Stimulated activated CD8-positive, alpha-beta memory T cell treated with anti-CD3 and anti-CD28 coated beads, Interleukin-15, amount 100 ng/mL, for 48 hours (primary cell): ENCODE measurements around the gene CCND2.
A peak's percentile ranks its signal among the peaks of the same experiment; 100 is the strongest.
"Not testable (repeated sequence)": the region's sequence is repeated elsewhere in the genome, so short reads cannot be mapped to it uniquely, and the experiment has no call there.

Source experiments
- DNase-seq, 2 donors: peaks; one replicate each; pipeline ENCODE4 v3.0.0-alpha.2; 2020; ENCODE audit warnings: low read depth in 2 of 2

The CCND2 gene

GRCh38 chr12:4273652-4274395, at the start of gene CCND2:
Gene CCND2 (plus strand): TSS chr12:4273762. CDS start chr12:4274041, 279 bp downstream.
- DNase-seq, result peak; percentile 76 to 79

DNA sequence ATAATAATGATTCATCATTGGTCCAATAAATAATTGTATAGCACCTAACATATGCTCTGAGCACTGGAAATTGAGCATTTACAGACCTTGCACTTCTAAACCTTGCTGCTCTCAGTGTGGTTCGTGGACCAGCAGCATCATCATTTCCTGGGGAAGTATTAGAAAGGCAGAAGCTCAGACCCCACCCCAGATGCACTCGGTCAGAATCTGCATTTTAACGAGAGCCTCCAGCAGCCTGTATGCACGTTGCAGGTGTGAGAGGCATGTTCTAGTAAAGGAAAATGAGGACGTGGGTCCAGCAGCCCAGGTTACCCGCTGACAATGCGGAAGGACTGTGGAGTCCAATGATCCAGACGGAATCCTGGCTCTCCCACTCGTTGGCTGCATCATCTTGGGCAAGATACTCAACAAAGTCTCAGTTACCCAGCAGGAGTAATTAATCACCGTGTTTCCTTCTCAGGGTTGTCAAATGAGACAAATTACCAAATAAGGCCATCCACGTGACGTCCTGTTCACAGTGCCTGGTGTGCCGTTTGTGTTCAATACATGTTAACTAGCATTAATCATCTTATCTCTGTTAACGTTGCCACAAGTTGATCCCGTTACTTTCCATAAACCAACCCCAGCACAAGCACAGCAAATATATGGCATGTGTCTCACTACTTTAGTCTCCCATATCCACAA, 49.2 kb upstream of the CCND2 start:
- DNase-seq, result no peak

GRCh38 chr12:4225571-4225970, 48.0 kb upstream of the CCND2 start:
- no peak for DNase-seq

DNA sequence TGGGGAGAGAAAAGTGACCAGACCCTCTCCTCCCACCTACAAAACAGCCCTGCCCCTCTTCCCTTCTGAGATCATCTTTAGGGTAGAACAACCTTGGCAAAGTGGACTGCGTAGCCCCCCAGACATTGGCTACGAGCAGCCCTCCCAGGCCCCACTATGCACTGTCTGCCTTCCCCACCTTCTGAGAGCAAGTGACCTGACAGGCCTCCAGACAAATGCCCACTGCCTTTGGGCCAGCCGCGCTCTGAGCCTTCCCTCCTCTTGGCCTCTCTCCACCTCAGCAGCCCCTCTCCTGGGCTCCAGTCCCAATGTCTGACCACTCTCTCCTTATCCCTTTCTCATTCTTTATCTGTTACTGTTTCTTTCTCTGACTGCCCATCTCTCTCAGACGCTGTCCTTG, 46.5 kb upstream of the CCND2 start:
- no peak for DNase-seq

- no peak for DNase-seq
These were observed 45.4 kb upstream of the CCND2 start for GRCh38 chr12:4228122-4228580.

DNA sequence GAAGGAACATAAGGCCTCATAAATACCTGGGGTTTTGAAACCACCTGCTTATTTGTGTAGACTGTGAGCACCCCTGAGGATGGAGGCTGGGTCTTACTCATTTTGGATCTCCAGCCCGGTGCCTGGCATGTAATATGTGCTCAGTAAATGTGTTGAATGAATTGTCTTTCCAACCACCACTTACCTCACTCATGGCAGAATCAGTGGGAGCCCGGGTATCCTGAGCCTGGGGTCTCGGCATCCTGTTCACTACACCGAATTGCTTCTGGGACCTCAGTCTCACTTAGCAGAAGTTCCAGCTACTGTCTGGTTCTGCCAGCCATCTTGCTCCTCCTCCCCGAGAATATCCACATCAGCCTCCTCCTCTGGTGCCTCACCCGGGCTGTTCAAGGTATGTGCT, 43.0 kb upstream of the CCND2 start:
- DNase-seq, result no peak

GRCh38 chr12:4238577-4238976, 35.0 kb upstream of the CCND2 start:
- no peak for DNase-seq

GRCh38 chr12:4239746-4240145, 33.8 kb upstream of the CCND2 start:
- DNase-seq, result no peak

DNA sequence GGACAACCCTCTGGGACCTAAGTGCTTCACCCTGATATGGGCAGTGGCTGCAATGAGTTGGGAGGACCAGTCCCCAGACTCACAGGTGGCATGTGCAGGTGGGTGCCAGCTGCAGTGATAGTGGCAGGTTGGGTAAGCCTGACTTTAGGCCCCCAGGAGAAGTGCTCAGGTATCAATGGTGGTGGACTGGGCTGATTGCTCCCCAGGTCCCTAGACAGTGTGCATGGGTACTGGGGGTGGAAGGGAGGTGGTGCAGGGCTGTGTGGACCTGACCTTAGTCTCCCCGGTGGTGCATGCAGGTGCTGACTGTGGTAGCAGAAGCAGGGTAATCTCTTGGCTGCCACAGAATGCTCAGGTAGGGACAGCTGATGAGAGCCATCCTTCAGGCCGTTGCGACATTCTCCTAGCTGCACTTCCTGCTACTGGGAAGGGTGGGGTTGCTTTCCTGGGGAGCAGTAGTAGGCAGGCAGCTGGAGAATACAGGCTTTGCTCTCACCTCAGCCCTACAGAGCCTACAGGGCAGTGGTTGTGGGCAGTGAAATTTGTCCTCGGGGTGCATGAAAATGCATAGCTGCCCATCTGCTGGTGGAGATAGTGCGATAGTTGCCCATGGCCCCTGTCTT, 33.3 kb upstream of the CCND2 start:
- DNase-seq, result no peak

DNA sequence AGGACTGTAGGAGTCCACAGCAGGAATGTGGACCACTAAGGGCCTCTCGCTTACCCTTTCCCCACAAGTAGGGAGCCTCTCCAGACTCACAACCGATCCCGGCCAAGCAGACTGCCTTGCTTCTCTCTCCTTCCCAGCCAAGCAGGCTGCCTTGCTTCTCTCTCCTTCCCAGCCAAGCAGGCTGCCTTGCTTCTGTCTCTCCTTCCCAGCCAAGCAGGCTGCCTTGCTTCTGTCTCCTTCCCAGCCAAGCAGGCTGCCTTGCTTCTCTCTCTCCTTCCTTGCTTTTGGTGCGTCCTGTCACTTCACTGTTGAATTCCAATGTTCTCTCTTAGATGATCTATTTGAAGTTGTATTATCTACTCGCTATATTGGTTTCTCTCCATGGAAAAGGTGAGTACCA, 32.6 kb upstream of the CCND2 start:
- DNase-seq, result no peak

DNA sequence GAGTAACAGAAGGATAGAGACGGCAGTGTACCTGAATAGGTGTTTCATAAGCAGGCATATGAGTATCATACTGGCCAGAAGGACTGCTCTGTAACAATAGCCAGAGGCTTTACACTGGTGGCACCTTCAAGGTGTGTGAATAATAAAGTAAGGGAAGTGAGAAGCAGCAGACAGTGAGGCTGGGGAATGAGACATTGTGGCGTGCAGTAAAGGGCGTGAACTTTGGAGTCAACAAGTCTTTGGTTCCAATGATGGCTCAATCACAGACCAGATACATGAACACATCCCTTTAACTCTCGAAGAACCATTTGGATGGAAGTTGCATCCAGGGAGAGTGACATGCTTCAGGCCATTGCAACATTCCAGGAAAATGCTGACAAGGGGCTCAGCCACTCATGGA, 32.0 kb upstream of the CCND2 start:
- no peak for DNase-seq

DNA sequence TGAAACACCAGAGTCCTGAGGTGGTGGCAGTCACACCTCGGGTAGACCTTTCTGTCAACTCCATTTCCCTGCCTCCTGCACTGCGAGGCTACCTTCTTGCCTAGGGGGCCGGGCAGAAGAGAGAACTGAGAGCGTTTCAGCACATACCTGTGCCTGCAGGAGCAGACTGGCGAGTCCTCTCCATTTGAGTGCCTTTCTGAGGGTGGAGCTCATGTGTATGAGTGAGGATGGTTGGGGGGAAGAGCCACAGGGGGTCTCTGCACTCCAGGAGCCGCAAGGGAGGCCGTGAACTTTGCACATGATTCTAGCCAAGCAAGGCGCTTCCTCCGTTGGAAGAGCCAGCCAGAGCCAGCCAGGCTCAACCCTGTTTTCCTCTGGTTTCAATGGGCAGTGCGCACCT, 31.0 kb upstream of the CCND2 start:
- DNase-seq, result no peak

GRCh38 chr12:4243091-4243490, 30.5 kb upstream of the CCND2 start:
- DNase-seq, result no peak

DNA sequence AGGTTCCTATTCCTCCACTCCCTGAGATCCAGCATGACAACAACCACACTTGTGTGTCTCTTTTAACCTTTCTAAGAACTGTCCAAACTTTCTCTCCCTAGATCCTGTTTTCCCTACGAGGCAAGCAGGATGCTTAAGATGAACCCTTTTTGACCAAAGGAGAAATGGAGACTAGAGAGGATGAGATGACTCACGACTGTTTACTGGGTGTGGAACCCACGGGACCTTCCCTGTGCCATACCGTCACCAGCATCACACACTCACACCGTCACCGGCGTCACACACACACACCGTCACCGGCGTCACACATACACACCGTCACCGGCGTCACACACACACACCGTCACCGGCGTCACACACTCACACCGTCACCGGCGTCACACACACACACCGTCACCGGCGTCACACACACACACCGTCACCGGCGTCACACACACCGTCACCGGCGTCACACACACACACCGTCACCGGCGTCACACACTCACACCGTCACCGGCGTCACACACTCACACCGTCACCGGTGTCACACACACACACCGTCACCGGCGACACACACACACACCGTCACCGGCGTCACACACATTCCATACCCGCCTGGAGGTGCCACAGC, 30.0 kb upstream of the CCND2 start:
- not testable (repeated sequence) for DNase-seq

- DNase-seq, result no peak
These were observed 28.7 kb upstream of the CCND2 start for GRCh38 chr12:4244868-4245267.

GRCh38 chr12:4245446-4245845, 28.1 kb upstream of the CCND2 start:
- no peak for DNase-seq

- no peak for DNase-seq
These were observed 27.4 kb upstream of the CCND2 start for GRCh38 chr12:4246116-4246515.

DNA sequence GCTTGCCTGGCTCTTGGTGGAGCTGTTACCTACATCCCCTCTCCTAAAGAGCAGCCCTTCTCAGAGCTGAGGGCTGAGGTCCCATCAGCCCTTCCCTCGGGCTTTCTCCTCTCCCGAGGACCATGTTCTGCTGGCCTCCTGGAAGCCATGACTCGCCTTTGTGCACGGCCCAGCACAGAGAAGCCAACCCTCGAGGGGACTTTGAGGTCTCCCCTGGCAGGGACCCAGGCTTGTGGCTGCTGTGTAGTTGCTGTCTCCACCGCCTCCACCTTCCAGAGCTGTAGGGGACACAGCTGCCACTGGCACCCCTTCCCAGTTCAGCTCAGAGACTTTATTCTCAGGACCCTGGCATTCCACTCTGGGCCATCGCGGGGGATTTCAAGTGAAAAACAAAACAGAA, 22.9 kb upstream of the CCND2 start:
- no peak for DNase-seq

GRCh38 chr12:4251216-4251891, 22.2 kb upstream of the CCND2 start:
- no peak for DNase-seq

GRCh38 chr12:4251967-4252366, 21.6 kb upstream of the CCND2 start:
- DNase-seq, result no peak

GRCh38 chr12:4252601-4253000, 21.0 kb upstream of the CCND2 start:
- no peak for DNase-seq
